ENCODE measurements around the gene CD70.
"Not testable (repeated sequence)": the region's sequence is repeated elsewhere in the genome, so short reads cannot be mapped to it uniquely, and the experiment has no call there.

CD70 gene

GRCh38 chr19:6590827-6591319, at the start of gene CD70:
Gene CD70 (minus strand): TSS chr19:6591150. CDS start chr19:6591002, 148 bp downstream.
- DNase-seq (ENCODE audit: insufficient read length, low spot score) (no peak), FAIRE-seq (peak; percentile 95)

- DNase-seq (ENCODE audit: insufficient read length, low spot score); FAIRE-seq: not testable (repeated sequence)
Observed at GRCh38 chr19:6640333-6640732, 49.4 kb upstream of the CD70 start.

GRCh38 chr19:6639439-6639838, 48.5 kb upstream of the CD70 start:
- FAIRE-seq (peak; percentile 86), DNase-seq (ENCODE audit: insufficient read length, low spot score) (no peak)

- DNase-seq (ENCODE audit: insufficient read length, low spot score); FAIRE-seq: not testable (repeated sequence)
Observed at GRCh38 chr19:6633456-6633813, 42.5 kb upstream of the CD70 start.

- peak; percentile 76 for FAIRE-seq
Observed at GRCh38 chr19:6632747-6633455, 42.0 kb upstream of the CD70 start.

GRCh38 chr19:6632002-6632621, 41.2 kb upstream of the CD70 start:
- DNase-seq (ENCODE audit: insufficient read length, low spot score) (no peak), FAIRE-seq (peak; percentile 93)

More at GRCh38 chr19:6632747-6633455, 42.0 kb upstream of the CD70 start:
- DNase-seq (ENCODE audit: insufficient read length, low spot score): not testable (repeated sequence)

- peak; percentile 4 for FAIRE-seq
- no peak for DNase-seq (ENCODE audit: insufficient read length, low spot score)
Observed at GRCh38 chr19:6626764-6627163, 35.8 kb upstream of the CD70 start.

GRCh38 chr19:6617374-6617773, 26.4 kb upstream of the CD70 start:
- no peak for FAIRE-seq
- DNase-seq (ENCODE audit: insufficient read length, low spot score): no peak

- FAIRE-seq (no peak), DNase-seq (ENCODE audit: insufficient read length, low spot score) (no peak)
Observed at GRCh38 chr19:6616011-6616410, 25.1 kb upstream of the CD70 start.

- no peak for DNase-seq (ENCODE audit: insufficient read length, low spot score)
- no peak for FAIRE-seq
Observed at GRCh38 chr19:6613711-6614110, 22.8 kb upstream of the CD70 start.

- FAIRE-seq (no peak), DNase-seq (ENCODE audit: insufficient read length, low spot score) (no peak)
Observed at GRCh38 chr19:6610934-6611852, 20.2 kb upstream of the CD70 start.

- DNase-seq (ENCODE audit: insufficient read length, low spot score): no peak
- peak; percentile 87 for FAIRE-seq
Observed at GRCh38 chr19:6608940-6609339, 18.0 kb upstream of the CD70 start.

GRCh38 chr19:6608146-6608545, 17.2 kb upstream of the CD70 start:
- not testable (repeated sequence) for FAIRE-seq; DNase-seq (ENCODE audit: insufficient read length, low spot score)

GRCh38 chr19:6606276-6607070, 15.5 kb upstream of the CD70 start:
- not testable (repeated sequence) for FAIRE-seq

GRCh38 chr19:6604906-6605305, 14.0 kb upstream of the CD70 start:
- DNase-seq (ENCODE audit: insufficient read length, low spot score) (no peak), FAIRE-seq (no peak)

More at GRCh38 chr19:6606276-6607070, 15.5 kb upstream of the CD70 start:
- DNase-seq (ENCODE audit: insufficient read length, low spot score): not testable (repeated sequence)

- no peak for DNase-seq (ENCODE audit: insufficient read length, low spot score)
- no peak for FAIRE-seq
Observed at GRCh38 chr19:6602729-6603114, 11.8 kb upstream of the CD70 start.

- peak; percentile 81 for FAIRE-seq
- DNase-seq (ENCODE audit: insufficient read length, low spot score): not testable (repeated sequence)
Observed at GRCh38 chr19:6601537-6602052, 10.6 kb upstream of the CD70 start.

GRCh38 chr19:6600951-6601536, 10.1 kb upstream of the CD70 start:
- DNase-seq (ENCODE audit: insufficient read length, low spot score): not testable (repeated sequence)
- FAIRE-seq: peak; percentile 48

GRCh38 chr19:6599866-6600454, 9.0 kb upstream of the CD70 start:
- peak; percentile 66 for FAIRE-seq
- DNase-seq (ENCODE audit: insufficient read length, low spot score): no peak
